ENCODE data around the gene GDPD4.

Gene GDPD4

DNA sequence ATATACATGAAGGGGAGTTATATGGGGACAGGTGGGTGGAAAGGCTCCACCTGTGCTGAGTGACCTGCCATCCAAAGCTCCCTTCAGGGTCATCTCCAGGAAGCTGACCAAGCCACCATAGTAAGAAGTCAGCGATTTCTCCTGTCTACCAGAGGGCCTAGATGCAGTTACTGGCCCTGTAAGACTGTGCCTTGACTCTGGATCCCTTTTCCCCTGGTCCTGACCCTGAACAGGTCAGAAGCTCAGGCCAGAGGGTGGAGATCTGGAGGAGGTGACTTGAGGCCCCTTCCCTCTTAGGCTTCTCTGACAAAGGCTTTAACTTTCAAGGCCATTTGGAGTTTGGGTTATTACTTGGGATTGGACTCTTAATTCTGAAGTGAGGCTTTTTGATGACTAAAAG is 69.7 kb downstream of the GDPD4 start:
- no peak for DNase-seq

DNA sequence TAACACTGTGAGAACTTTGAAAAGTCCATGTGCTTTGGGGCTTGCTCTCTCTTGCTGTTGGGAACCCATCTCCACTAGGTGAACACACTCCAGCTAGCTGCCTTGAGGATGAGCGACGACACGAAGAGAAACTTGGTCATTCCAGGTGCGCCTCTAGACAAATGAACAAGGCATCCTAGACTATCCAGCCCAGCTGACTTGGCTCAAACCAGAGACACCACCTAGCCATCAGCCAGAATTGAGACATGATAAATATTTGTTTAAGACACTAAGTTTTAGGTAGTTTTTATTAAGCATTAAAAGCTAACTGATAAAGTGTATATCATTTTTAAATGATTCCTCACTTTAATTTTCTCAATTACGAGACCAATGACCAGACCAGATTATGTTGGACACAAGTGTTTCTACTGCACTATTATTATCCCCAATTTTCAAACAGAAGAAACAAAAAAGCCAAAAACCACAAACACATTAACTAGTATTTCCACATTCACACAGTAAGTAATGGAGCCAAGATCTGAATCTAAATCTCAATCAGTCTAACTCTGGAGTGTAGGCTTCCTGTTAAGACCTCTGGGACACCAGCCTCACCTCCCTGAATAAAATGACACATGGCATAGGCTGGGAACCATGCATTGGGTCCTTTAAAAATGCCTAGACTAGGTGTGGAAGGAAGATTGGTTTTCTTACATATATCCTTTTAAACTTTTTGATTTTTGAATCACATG is 70.4 kb downstream of the GDPD4 start:
- DNase-seq: no peak

DNA sequence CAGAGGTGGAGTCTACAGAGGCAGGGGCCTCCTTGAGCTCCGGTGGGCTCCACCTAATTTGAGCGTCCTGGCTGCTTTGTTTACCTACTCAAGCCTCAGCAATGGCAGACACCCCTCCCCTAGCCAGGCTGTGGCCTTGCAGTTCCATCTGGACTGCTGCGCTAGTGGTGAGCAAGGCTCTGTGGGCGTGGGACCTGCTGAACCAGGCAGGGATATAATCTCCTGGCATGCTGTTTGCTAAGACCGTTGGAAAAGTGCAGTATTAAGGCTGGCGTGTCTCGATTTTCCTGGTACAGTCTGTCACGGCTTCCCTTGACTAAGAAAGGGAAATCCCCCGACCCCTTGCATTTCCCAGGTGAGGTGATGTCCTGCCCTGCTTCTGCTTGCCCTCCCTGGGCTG is 77.7 kb downstream of the GDPD4 start:
- no peak for DNase-seq

- DNase-seq: no peak
Measured at GRCh38 chr11:77217156-77217555, 84.3 kb downstream of the GDPD4 start.

GRCh38 chr11:77215106-77215505 is 86.4 kb downstream of the GDPD4 start:
- no peak for DNase-seq

DNA sequence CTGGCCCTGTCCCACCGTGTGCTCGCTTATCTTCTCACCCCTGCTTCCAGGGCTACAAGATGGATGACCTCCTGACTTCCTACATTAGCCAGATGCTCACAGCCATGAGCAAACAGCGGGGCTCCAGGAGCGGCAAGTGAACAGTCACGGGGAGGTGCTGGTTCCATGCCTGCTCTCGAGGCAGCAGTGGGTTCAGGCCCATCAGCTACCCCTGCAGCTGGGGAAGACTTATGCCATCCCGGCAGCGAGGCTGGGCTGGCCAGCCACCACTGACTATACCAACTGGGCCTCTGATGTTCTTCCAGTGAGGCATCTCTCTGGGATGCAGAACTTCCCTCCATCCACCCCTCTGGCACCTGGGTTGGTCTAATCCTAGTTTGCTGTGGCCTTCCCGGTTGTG is 86.9 kb downstream of the GDPD4 start:
- DNase-seq: no peak

- no peak for DNase-seq
Measured at GRCh38 chr11:77213589-77214428, 87.7 kb downstream of the GDPD4 start.

- DNase-seq: no peak
Measured at GRCh38 chr11:77213029-77213579, 88.4 kb downstream of the GDPD4 start.

DNA sequence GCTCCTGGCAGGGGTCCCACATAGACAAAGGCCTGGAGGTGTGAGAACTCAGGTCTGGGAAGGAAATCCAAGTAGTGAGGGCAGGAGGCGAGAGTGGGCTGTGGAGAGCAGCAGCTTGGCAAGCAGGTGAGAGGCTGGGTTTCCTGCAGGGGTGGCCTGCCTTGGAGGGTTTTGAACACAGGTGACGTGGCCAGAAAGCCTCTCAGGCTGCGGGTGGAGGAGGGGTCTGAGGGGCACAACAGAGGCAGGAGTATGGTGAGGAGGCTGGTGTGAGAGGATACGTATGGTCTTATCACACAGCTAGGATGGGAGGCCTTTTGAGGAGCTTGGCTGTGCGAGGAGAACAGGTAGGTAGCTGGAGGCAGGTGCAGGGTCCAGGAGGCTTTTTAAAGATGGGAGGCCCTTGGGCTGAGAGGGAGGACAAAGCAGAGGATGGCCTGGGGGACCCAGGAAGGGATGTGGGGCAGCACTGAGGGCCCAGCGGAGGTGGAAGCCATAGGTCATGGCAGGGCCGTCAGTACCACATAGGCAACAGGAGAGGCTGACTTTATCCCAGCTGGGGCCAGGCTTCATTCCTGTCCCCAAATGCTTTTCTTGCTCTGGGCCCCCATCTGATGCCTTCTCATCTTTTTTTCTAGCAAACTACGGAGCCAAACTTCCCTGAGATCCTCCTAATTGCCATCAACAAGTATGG is 89.0 kb downstream of the GDPD4 start:
- no peak for DNase-seq

DNA sequence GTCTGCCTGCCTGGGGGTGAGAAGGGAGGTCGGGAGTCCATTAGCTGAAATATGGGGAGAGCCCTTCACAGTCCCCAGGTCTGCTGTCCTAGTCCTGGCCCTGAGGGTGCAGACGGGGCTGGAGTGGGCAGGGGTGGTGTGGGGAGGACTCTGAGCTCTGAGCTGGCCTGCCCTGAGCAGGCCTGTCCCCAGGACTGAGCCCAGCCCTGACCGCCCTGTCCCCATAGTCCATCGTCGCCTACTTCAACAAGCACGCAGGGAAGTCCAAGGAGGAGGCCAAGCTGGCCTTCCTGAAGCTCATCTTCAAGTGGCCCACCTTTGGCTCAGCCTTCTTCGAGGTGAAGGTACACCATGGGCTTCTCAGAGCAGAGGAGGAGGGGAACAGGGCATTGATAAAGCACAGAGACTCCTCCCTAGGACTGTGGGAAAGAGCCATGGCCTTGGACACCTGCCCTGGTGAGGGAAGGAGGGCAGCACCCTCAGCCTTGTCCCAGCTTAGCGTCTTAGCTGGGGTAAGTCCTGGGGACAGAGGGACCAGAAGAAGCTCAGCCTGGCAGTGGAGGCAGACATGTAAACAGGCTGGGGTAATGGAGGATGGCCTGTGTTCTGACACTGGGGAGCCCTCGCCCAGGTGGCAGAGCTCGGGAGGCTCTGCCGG is 89.8 kb downstream of the GDPD4 start:
- DNase-seq: no peak

DNA sequence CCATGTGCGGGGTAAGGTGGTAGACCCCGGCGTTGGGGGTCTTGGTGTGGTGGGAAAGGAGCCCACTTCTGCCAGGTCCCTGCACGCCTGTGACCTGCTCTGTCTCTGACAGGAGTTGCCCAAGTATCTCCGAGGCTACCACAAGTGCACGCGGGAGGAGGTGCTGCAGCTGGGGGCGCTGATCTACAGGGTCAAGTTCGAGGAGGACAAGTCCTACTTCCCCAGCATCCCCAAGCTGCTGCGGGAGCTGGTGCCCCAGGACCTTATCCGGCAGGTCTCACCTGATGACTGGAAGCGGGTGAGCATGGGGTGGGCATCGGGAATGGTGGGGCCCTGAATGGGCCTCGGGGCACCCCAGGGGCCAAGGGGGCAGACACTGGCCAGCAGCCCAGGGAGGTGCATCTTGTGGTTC is 90.4 kb downstream of the GDPD4 start:
- DNase-seq: no peak

DNA sequence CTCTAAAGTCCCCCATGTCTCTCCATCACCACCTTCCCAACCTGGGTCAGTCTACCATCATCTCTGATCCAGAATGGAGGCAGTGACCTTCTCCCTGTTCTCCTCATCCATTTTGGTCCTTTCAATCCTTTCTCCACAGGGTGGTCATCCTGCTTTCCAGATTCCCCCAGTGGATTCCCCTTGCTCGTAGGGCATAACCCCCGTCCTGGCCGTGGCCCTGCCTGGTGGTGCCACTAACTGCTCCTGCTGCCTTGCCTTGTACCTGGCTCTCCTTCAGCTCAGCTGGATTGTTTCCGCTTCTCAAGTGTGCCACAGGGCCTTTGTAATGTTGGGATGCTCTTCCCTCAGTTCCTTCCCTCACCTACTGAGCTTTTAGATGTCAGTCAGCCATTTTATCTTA is 91.8 kb downstream of the GDPD4 start:
- DNase-seq: no peak

DNA sequence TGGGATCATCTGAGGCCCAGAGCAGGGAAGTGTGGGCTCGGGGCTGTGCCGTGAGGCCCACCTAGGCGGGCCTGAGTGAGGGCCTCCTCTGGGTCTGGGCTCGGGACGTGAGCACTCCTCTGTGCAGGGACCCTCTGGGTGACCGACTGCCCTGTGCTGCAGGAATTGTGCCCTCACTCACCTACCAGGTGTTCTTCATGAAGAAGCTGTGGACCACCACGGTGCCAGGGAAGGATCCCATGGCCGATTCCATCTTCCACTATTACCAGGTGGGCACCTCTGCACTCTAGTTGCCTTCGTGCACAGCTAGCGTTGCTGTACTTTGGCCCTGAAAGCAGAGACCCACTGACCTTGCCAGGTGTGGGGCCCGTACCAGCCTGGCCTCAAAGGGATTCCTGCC is 93.0 kb downstream of the GDPD4 start:
- DNase-seq: no peak

DNA sequence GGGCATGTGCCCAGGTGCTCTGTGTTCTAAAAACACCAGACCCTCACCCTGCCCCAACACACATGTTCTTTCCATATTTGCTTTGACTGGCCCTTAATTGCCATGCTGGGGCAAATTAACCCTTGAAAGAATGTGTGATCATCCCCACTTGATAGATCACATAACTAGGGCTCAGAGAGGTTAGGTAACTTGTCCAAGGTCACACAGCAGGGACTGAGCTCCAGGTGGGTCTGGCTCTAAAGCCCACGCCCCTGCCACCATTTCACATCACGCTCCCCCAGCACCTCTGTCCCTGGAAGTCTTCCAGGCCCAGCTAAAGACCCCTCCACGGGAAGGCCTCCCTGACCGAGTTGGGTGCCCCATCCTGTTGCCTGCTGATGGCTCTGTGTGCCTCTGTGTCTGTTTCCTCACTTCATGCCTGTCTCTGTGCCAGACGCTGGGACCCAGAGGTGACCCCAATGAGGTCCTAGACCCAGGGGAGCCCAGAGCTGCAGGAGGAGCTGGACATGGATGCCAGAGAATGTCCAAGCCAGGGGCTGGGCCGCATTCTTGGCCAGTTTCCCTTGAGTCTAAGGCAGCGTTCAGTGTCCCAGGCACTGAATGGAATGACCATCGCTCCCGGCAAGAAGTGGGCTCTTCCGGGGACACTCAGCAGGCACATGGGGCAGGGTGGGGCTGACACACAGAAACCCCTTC is 93.7 kb downstream of the GDPD4 start:
- no peak for DNase-seq

DNA sequence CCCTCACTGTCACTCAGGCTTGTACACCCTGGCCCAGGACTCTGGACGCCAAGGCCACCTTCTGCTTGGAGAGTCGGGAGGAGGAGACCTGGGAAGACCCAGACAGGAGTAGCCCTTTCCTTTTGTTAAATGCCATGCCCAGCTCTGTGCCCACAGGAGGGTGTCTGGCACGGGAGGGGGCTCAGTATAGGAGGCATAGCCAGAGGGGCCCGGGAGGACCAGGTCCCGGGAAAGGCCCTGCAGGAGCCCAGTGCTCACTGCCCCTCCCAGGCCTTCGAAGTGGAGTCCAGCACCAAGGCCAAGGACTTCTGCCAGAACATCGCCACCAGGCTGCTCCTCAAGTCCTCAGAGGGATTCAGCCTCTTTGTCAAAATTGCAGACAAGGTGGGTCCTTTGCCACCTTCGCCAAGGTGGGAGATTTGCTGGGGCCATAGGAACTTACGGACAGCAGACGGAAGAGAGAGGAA is 94.4 kb downstream of the GDPD4 start:
- no peak for DNase-seq

GRCh38 chr11:77206264-77207018 is 95.0 kb downstream of the GDPD4 start:
- no peak for DNase-seq

DNA sequence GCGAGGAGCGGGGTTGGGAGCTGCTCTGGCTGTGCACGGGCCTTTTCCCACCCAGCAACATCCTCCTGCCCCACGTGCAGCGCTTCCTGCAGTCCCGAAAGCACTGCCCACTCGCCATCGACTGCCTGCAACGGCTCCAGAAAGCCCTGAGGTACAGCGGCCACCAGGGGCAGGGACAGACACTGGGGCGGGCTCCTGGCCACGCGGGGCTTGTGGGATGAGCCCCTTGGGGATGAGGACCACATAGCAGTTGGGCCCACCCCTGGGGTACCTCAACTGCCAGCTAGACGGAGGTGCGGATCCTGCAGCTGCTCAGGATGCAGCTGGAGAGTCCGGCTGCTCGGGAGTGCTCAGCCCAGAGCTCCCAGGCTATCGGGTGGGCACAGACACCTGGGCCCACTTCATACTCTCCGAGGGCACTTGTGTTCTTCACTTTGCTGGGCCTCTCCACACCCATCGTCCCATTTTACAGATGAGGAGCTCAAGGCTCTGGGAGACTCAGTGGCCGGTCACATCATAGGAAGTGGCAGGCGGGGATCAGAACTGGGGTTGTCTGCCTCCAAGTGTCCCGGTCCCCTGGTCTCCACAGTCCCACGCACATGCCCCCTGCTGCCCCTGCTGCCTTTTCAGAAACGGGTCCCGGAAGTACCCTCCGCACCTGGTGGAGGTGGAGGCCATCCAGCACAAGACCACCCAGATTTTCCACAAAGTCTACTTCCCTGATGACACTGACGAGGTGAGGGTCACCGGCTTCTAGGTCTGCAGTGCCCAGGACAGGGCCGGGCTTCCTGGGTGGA is 95.8 kb downstream of the GDPD4 start:
- no peak for DNase-seq

- no peak for DNase-seq
Measured at GRCh38 chr11:77204754-77205466, 96.6 kb downstream of the GDPD4 start.

- DNase-seq: no peak
Measured at GRCh38 chr11:77203901-77204753, 97.4 kb downstream of the GDPD4 start.
